HG02798 (cell line): ENCODE measurements around the gene CCDC97.

ENCODE experiments used
- ATAC-seq: cut with Tn5 transposase; IDR thresholded peaks from one replicate; pipeline ENCODE4 v1.9.1; 2021; ENCODE audit warnings: mild to moderate bottlenecking; ENCODE audit not compliant: unreplicated experiment, poor library complexity

CCDC97 gene

DNA sequence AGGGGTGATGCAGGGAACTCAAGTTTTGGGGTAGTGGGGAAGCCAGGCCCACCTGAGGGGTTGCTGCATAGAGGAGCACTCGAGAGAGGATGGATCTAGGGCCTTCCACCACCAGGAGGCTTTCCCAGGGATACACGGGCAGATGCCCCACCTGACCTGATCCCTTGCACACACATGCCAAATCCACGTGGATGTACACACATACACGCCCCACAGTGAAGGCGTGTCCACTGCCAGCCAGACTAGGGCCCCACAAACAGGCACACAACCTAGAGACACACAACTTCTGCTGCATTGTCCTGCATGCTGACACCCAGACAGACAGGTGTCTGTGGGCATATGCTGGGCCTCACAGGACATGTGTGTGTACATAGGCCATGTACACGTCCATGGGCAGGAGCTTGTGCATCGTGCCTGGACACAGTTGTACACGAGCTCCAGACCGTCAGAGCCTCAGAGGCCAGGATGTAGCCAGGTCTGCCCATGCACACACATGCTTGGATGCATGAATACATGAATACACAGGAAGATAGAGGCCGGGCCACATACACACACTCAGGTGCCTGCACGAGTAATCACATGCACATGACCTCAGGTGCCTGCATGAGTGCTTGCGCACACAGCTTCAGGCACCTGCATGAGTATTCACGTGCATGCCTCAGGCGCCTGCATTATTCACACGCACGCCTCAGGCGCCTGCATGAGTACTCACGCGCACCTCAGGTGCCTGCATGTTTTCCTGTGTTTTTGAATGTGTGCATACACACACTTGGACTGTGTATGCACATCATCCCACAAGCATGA lies 8.9 kb downstream of the CCDC97 start:
- ATAC-seq, result no peak

DNA sequence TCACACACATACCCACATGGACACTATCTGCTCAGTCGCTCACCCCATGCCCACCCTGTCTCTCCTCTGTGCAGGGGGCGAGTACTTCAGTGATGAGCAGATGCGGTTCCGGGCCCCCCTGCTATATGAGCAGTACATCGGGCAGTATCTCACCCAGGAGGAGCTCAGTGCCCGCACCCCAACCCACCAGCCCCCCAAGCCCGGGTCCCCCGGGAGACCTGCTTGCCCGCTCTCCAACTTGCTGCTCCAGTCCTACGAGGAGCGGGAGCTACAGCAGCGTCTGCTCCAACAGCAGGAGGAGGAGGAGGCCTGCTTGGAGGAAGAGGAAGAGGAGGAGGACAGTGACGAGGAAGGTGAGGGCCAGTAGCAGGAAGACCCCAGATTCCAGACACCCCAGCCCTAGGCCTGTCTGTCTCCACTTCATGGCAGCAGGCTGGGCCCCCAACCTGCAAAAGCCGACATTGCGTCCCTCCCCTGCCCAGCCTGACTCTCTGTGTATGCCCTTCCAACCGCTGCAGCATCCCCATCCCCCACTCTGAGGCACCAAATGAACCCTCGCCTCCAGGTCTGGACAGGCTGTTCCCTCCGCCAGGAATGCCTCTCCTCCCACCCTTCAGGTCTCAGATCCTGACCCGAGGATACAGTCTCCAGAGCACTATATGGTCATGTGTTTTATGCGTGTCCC lies 9.7 kb downstream of the CCDC97 start:
- no peak for ATAC-seq

DNA sequence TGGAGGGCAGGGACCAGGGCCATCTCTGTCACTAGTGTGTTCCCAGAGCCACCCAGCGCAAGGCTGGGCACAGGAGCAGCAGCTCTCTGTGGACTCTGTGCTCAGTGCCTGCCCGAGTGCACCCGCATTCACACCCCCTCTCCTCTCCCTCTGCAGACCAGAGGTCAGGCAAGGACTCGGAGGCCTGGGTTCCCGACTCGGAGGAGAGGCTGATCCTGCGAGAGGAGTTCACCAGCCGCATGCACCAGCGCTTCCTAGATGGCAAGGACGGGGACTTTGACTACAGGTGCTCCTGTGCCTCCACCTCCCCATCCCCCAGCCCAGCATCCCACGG lies 10.2 kb downstream of the CCDC97 start:
- no peak for ATAC-seq

DNA sequence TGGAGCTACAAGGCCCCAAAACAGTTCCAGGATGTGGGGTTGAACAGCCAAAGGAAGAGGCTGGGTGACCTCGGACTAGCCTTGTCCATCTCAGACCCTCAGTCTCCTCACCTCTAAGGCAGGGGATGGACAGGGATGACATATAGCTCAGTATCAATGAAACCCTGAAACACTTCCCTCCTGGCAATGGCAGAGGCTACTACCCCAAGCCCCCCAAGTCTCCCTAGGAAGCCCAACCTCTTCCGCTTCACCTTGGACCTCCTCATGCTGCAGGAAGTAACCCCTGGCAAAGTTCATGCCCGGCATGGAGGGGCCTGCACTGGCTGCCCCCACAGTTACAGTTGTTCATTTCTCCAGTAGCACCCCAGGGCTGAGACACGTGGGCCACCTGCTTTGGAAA lies 10.6 kb downstream of the CCDC97 start:
- no peak for ATAC-seq

DNA sequence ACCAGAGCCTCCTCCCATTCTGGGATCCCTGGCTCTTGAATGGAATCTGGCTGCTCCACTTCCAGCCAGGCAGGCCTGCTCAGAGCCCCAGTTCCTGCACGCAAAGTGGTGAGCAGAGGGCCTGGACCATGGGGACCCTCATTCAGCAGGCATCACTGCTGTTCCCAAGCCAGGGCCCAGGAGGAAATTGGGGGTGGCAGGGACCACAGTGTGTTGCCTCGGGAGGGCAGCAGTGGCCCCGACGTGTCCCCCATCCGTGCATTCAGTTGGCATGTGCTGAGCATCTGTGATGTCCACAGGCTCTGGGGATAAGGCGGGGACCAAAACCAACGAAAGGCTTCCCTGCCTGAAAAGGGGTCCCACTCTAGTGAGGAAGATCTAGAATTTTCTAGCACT lies 11.2 kb downstream of the CCDC97 start:
- ATAC-seq, result no peak

DNA sequence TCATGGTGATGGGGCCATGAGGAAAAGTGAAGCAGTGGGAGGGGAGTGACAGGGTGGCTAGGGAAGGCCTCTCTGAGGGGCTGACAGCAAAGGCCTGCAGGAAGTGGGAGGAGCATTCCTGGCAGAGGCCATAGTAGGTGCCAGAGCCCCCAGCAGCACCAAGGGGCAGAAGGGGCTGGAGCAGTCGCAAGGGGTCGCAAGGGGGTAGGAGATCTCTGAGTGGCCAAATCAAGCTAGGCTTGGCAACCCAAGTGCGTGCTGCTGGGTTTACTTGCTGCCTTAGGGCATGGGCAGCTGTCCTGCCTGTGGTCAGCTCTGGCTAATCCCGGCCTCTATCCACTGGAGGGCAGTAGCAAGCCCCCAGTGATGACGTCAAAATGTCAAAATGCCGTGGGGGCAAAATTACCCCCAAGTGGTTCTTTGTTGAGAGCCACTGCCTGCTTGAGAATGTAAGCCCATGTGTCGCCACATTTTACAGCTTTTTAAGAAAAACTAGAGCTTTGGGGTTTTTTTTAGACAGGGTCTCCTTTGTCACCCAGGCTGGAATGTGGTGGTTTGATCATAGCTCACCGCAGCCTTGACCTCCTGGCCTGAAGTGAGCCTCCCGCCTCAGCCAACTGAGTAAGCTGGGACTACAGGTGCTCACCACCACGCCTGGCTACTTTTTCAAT lies 11.8 kb downstream of the CCDC97 start:
- no peak for ATAC-seq

DNA sequence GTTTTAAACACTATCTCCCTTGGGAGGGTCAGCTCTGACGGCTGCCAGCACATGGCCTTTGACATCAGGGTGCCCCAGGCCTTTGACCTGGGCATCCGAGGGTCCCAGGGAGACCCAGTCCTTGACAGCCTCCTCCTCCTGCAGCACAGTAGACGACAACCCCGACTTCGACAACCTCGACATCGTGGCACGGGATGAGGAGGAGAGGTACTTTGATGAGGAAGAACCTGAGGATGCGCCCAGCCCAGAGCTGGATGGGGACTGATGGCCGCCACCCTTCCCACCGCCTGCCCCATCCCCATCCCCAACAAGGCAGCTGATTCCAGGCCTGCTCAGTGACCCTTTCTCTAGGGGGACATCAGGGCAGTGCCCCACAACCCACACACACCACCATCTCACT lies 12.5 kb downstream of the CCDC97 start:
- no peak for ATAC-seq

DNA sequence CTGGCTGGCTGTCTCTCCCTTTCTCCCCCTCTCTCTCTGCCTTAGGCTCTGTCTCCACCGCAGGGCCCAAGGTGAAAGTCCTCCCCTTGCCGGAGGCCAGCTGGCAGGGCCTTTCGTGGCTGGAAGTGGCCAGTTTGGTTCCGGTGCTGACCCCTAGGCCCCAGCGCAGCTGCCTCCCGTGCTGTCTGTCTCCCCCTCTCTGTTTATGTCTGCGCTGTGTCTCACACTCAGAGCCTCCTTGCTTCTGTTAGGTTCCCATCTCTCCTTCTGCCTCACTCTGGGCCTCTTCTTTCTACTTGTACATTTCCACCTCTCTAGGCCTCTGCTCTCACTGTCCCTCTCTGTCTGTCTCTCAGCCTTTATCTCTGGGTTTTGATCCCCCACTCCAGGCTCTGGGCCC lies 13.1 kb downstream of the CCDC97 start:
- ATAC-seq, result no peak

DNA sequence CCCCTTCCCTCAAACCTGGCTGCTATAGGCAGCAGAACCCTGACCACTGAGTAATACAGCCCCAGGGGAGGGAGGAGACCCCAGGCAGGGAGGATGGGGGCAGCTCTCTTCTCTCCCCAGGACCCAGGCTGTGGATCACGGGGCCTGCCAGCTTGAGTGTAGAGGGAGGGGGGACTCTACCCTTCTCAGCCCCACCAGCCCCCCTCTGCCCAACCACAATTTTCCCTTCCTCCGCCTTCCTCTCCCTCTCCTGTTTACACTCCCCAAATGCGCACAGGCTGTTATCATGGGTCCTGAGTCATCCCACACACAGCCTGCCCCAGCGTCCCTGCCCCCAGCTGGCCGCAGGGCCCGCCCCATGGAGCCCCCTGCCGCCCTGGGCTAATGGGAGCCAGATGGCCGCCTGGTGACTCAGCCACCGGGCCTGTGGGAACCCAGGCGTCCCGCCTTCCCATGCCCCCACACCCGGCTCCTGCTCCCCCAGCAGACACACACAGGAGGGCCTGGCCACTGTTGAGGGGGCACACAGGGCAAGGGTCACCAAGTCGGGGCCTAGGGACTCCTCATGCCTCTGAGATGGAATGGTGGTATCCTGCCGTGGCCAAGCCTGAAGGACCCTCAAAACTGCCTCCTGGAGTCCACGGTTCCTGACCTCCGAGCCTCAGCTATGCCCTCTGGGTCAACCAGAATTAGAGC lies 13.6 kb downstream of the CCDC97 start:
- no peak for ATAC-seq

DNA sequence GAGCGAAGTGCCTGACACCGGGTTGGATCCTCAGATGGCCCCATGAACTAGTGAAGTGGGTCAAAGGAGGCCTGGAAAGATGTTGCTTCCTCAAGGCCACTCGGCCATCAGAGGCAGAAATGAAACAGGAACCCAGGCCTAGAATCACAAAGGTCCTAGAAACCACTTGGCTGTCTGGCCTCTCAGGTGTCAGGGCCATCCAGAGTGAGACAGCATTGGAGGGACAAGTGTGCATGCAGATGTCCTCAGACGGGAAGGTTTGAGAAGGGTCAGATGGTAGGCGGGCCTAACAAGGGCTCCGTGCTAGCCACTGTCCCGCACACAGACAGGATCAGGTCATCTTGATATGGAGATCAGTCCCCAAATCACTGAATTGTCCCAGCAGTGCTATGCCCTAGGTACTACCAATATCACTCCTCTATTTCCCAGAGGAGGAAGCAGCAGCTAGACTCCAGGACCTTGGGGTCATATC lies 14.3 kb downstream of the CCDC97 start:
- ATAC-seq, result no peak

DNA sequence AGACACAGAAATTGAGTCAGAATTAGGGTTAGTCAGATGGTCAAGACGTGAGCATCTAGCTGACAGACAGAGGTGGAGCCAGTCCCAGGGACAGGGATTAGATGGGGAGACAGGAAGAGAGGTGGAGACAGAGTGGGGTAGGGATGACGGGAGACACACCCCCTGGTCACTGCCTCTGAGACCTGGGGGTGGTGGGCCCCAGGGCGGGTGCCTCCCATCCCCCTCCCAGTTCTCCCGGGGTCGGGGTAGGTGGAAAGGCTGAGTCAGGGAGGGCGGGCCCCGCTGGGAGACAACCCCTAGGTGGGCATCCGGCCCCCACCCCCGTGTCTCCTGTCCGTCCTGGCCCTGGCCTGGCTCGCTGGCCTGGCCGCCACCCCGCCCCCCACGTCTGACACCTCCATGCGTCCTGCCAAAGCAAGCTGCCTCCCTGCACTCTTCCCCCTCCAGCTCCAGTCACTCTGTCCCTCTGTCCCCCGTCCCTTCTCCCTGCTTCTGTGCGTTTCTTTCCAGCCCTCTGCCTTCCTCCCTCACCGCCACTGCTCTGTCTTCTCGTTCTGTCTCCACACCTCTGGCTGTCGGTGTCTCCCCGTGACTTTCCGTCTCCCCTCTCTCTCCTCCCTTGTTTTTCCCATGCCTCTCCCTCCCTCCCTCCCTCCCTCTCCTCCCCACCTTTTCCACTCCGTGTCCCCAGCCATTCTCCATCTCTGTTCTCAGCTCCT lies 15.1 kb downstream of the CCDC97 start:
- ATAC-seq, result no peak

DNA sequence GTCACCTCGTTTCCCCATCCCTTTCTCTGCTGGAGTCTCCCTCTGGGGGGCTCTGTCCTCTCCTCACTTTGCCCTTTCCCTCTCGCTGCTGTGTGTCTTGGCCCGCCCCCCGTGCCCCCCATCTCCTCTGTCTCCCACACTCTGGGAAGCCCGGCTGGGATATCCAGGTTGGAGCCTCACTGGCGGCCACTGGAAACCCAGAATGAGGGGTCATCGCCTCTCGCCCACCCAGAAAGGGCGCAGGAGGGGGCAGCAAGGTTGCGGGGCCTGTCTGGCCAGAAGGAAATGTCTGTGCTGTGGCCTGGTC lies 15.6 kb downstream of the CCDC97 start:
- no peak for ATAC-seq

DNA sequence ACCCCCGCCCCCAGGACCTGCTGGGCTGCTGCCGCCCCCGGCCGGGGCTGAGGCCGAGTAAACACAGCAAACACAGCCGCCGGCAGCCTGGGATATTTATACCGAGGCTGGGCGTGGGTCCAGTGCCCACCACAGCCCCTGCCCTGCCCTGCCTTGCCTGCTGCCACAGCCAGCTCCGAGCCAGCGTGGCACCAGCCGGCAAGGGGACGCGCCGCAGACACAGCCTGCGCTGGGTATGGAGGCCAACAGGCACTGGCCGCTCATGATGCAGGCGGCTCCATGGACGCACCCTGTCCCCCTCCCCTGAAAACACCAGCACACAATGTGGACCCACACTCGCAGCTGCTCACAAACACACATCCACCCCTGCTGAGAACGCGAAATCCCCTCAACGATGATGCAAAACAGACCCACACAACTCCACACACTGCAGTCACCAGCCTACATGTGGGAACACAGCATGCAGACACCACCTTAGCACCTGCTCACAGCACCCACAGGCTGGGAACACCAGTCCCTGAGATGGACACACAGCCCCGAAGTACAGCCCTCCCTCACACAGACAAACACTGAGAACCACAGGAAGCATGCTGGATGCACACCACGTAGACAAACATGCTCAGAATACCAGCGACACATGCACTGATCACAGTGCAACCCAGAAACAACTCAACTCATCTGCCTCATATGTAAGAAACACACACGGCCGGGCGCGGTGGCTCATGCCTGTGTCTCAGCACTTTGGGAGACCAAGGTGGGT lies 16.2 kb downstream of the CCDC97 start:
- no peak for ATAC-seq

DNA sequence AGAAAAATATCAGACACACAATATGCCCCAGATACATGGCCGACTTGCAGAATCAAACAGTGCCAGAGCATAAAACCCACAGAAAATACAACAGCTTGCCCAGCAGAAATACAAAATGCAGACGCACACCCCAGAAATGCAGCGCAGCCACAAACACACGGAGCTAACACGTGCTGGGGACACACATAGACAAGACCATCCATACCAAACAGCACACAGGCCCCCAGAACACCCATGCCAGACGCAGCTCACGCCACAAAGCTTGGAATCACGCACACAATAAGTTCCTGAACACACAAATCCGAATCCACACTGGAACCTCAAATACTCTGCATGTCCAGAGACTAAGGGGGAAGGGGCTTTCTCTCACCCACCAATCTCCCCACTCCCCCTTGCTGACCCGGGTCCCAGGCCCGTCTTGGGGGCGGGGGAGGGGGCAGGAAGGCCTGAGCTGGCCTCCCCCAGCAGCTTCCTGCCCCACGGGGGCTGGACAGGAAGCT lies 17.2 kb downstream of the CCDC97 start:
- ATAC-seq, result no peak

DNA sequence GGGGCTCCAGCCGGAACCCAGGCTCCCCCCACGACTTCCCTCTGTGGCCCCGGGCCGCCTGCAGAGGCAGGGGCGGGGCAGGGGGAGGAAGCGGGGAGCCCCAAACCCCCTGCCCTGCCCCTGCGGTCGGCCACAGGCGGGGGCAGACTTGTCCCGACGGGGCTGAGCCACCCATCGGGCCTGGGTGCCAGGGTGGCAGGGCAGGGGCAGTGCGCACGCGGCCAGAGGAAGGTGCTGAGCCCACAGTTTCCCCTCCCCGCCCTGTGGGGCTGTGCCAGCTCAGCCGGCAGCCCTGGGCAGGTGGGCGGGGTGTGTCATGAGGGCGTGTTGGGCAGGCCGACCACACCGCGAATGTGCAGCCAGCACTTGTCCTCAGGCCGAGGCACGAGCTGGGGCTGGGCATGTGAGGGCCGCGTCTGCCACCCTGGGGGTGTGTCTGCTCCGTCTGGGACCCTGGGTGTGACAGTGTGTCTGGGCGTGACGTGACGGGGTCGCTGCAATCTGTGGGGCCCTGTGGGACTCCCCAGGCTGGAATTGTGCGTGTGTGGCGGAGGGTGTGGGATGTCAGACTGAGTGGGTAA lies 17.7 kb downstream of the CCDC97 start:
- ATAC-seq, result peak; percentile 69

DNA sequence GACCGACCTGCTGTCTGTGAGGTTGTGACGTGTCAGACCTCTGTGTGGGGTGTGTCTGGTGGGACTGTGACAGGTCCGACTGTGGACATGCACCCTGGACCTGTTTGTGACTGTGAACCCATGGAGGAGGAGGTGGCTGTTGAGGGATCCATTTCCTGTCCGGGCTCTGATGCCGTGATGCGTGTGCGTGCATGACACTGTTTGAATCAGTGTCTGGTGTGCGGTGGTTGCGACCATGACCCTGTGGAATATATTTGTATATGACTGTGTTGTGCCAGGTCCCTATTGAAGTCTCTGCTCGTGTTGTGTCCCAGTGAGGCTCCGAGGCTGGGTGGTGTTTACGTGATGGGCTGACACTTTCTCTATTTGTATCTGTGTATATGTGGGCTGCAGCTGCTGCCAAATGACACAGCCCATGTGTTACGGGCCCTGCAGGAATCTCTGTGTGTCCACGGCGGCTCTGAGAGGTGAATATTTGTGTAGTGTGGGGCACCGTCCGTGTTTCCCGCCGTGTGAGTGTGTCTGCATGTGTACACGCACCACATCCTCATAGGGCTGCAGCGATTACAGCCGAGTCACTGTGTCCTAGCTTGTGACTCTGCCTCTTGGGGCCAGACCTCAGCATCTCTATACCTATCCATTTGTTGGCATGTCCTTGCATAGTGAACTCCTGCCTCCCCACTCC lies 18.3 kb downstream of the CCDC97 start:
- ATAC-seq, result no peak

DNA sequence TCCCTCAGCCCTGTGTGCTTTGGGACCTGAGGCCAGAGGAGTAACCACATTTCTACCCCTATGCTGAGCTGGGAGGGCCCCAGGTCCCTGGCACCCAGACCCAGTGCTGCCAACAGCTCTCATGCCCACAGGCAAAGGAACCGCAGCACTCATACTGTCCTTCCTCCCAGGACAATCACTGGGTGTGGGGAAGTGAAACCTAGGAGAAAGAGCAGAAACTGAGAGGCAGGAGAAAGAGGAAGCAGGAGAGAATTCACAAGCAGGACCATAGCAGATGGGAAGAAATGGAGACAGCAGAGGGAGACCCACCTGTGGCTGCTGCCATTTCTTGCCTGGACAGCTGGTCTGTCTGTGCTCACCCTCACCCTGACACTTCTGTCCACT lies 18.9 kb downstream of the CCDC97 start:
- ATAC-seq, result no peak

DNA sequence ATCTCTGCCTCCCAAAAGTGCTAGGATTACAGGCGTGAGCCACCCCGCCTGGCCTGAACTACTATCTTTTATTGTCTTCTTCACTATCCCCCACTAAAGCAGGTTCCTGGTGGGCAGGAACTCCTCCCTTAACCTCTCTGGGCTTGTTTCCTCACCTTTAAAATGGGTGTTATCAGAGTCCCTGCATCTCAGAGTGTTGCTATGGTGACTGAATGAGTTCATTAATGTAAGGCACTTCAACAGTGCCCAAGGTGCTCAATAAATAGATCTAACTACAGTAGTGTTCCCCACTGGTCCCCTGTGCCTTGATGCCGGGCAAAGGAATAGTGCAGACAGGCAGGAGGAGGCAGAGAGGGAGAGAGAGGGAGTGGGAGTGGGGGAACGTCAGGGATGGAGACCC lies 20.5 kb downstream of the CCDC97 start:
- no peak for ATAC-seq
